K562 (cell line): ENCODE data around the gene AIRE. TPM values are rescaled to one million over a fixed set of nuclear protein-coding genes. Genes with fewer than 3 reads are reported as not detected.

Experiments
- CAMTA2 ChIP-seq: fragments of 250-450 bp; sonication (Bioruptor Pico); conservative IDR thresholded peaks from 2 replicates; pipeline ENCODE4 v1.5.1; 2022
- CBX8 ChIP-seq: fragments of 200-600 bp; sonication (generic); IDR thresholded peaks from 2 replicates; pipeline ENCODE4 v1.6.1; 2012; ENCODE audit warnings: borderline replicate concordance, mixed run types, low read depth, mild to moderate bottlenecking, moderate library complexity, mixed read lengths, low read length, control low read depth, inconsistent platforms; ENCODE audit not compliant: poor library complexity, severe bottlenecking; ENCODE audit errors: extremely low read depth
- CHD1 ChIP-seq: fragments of 200-600 bp; sonication (generic); IDR thresholded peaks from one replicate; pipeline ENCODE4 v1.6.1; 2012; ENCODE audit warnings: mild to moderate bottlenecking, moderate library complexity, low read length, inconsistent platforms
- MBD1 ChIP-seq: fragments of 250-450 bp; sonication (Bioruptor Pico); IDR thresholded peaks from 2 replicates; pipeline ENCODE4 v1.8.0; 2022; ENCODE audit warnings: inconsistent platforms
- MNT ChIP-seq, 2 experiments: fragments of 450-650 bp; conservative IDR thresholded peaks; 2 replicates each; pipeline ENCODE4 v1.6.1; 2017; ENCODE audit warnings: mild to moderate bottlenecking in 2 of 2, moderate library complexity in 2 of 2
- NONO ChIP-seq, 2 experiments: fragments of 200-400 bp in 1 of 2; fragments of 450-650 bp in 1 of 2; formaldehyde crosslinking in 1 of 2; IDR thresholded peaks; 2 replicates each; pipeline ENCODE4 v1.6.1; 2017; ENCODE audit warnings: low read depth in 2 of 2, mild to moderate bottlenecking in 2 of 2, moderate library complexity in 2 of 2, low read length in 1 of 2
- PCBP1 ChIP-seq: fragments of 200-400 bp; formaldehyde crosslinking; IDR thresholded peaks from 2 replicates; pipeline ENCODE4 v1.6.1; 2018; ENCODE audit warnings: mild to moderate bottlenecking, low read depth, low read length; ENCODE audit not compliant: poor library complexity, severe bottlenecking
- RB1 ChIP-seq: fragments of 450-650 bp; IDR thresholded peaks from 2 replicates; pipeline ENCODE4 v1.6.1; 2017; ENCODE audit warnings: low read depth, mild to moderate bottlenecking
- RBM34 ChIP-seq: fragments of 200-400 bp; formaldehyde crosslinking; IDR thresholded peaks from 2 replicates; pipeline ENCODE4 v1.6.1; 2018; ENCODE audit warnings: low read length, borderline replicate concordance; ENCODE audit not compliant: insufficient read depth
- SIN3A ChIP-seq, 2 experiments: fragments of 150-350 bp in 1 of 2; IDR thresholded peaks; 2 replicates each; pipeline ENCODE4 v1.6.1; 2011 to 2016; ENCODE audit warnings: borderline replicate concordance in 2 of 2, low read depth in 2 of 2, low read length in 2 of 2, mild to moderate bottlenecking in 2 of 2, moderate library complexity in 2 of 2; ENCODE audit not compliant: control insufficient read depth in 1 of 2
- SRF ChIP-seq, 2 experiments: fragments of 250-450, 450-650 bp in 1 of 2; sonication (Bioruptor Pico) in 1 of 2; sonication (generic) in 1 of 2; formaldehyde crosslinking; IDR thresholded peaks; 2 replicates each; pipeline versions ENCODE4 v1.5.0 to v1.5.1; 2020 to 2022; ENCODE audit warnings: mild to moderate bottlenecking in 1 of 2, missing genetic modification reagents in 1 of 2
- ZFP91 ChIP-seq: sonication (generic); formaldehyde crosslinking; IDR thresholded peaks from 2 replicates; pipeline ENCODE4 v1.8.0; 2022; ENCODE audit warnings: mild to moderate bottlenecking, missing genetic modification reagents
- ZNF766 ChIP-seq: fragments of 200-800 bp; sonication (Bioruptor generic); conservative IDR thresholded peaks from 2 replicates; pipeline ENCODE4 v1.6.1; 2016; ENCODE audit warnings: missing genetic modification characterization, missing compliant biosample characterization
- polyA plus RNA-seq, 8 experiments: library from polyadenylated mRNA; depleted of rRNA in 4 of 8; stranded (reverse) in 5 of 8; unstranded in 3 of 8; fragments of >200 nt; fragmentation: Nextera tagmentation in 2 of 8; fragmentation: Illumina TruSeq in 1 of 8; extraction: Ambion mirVana in 2 of 8; extraction: Trizol in 1 of 8; gene quantifications; 2 replicates each; pipeline versions ENCODE4 v1.2.1 to v1.2.3, GENCODE V29; 2011 to 2014; ENCODE audit warnings: inconsistent platforms in 1 of 8, missing spikeins in 1 of 8
- total RNA-seq, 7 experiments: library from RNA; depleted of rRNA in 6 of 7; stranded (reverse); fragments of >200 nt in 6 of 7; fragmentation: Illumina TruSeq in 2 of 7; extraction: Trizol in 2 of 7; gene quantifications; 2 replicates each; pipeline versions ENCODE4 v1.2.1 to v1.2.3, GENCODE V29; 2011 to 2021; ENCODE audit warnings: low replicate concordance in 1 of 7
- TF ChIP-seq, protein P1 (sequence below): fragments of 450-650 bp; formaldehyde crosslinking; IDR thresholded peaks from 2 replicates; pipeline ENCODE4 v1.4.0; 2020; ENCODE audit warnings: mild to moderate bottlenecking
- TF ChIP-seq, protein P2 (sequence below): fragments of 450-650 bp; IDR thresholded peaks from 2 replicates; pipeline ENCODE4 v1.6.1; 2018; ENCODE audit not compliant: partially characterized antibody

AIRE gene
- total and polyA plus RNA-seq, 9 of the 15 experiments (the other 6 are each of a cell fraction or from before 2014, with no cell fraction given) = 0.01 TPM; not detected in 8

DNA sequence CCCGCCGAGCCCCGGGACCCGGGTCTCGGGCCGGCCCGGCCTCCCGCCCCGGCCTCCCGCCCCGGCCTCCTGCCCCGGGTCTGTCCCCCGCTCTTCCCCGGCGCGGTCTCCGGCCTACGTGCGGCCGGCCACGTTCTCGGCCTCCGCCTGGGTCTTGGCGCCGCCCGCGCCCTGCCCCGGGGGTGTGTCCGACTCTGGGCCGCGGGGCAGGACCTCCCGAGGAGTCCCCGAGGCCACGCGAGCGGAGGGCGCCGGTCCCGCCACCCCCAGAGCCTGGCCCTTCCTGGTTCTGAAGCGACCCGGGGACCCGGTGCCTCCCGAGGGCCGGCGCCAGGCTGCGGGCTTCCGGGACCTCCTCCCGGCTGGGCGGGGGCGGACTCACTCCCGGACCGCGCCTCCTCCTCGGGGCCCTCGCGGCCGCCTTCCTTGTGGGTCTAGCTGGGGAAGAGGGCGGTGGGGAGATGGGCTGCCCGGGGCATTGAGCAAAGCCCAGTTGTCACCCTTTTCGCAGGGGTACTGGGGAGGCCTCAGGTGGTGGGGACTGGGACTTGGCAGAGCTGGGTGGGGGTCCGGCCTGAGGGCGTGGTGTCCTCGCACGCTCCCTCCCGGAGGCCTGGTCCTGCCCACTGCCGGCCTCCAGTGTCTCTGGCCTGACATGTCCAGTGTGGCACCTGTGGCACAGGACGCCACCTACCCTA is 14.7 kb downstream of the AIRE start (continued):
- peak; percentile 89 for TF ChIP-seq PCBP1
- TF ChIP-seq CBX8 = no peak
- TF ChIP-seq SRF (CRISPR knock-in tag; IDR thresholded peaks at IDR 0.05) = no peak
- peak in 1 of 2 experiments; percentile 80; a peak in 2 of 4 replicates for TF ChIP-seq MNT (conservative IDR thresholded peaks at IDR 0.05)
- TF ChIP-seq, protein P1, sequence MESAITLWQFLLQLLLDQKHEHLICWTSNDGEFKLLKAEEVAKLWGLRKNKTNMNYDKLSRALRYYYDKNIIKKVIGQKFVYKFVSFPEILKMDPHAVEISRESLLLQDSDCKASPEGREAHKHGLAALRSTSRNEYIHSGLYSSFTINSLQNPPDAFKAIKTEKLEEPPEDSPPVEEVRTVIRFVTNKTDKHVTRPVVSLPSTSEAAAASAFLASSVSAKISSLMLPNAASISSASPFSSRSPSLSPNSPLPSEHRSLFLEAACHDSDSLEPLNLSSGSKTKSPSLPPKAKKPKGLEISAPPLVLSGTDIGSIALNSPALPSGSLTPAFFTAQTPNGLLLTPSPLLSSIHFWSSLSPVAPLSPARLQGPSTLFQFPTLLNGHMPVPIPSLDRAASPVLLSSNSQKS (CRISPR knock-in tag) = no peak
- peak; percentile 49; the same call in 1 of the 2 replicates for TF ChIP-seq RB1
- TF ChIP-seq, protein P2, sequence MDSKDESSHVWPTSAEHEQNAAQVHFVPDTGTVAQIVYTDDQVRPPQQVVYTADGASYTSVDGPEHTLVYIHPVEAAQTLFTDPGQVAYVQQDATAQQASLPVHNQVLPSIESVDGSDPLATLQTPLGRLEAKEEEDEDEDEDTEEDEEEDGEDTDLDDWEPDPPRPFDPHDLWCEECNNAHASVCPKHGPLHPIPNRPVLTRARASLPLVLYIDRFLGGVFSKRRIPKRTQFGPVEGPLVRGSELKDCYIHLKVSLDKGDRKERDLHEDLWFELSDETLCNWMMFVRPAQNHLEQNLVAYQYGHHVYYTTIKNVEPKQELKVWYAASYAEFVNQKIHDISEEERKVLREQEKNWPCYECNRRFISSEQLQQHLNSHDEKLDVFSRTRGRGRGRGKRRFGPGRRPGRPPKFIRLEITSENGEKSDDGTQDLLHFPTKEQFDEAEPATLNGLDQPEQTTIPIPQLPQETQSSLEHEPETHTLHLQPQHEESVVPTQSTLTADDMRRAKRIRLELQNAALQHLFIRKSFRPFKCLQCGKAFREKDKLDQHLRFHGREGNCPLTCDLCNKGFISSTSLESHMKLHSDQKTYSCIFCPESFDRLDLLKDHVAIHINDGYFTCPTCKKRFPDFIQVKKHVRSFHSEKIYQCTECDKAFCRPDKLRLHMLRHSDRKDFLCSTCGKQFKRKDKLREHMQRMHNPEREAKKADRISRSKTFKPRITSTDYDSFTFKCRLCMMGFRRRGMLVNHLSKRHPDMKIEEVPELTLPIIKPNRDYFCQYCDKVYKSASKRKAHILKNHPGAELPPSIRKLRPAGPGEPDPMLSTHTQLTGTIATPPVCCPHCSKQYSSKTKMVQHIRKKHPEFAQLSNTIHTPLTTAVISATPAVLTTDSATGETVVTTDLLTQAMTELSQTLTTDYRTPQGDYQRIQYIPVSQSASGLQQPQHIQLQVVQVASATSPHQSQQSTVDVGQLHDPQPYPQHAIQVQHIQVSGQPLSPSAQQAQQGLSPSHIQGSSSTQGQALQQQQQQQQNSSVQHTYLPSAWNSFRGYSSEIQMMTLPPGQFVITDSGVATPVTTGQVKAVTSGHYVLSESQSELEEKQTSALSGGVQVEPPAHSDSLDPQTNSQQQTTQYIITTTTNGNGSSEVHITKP = no peak
- TF ChIP-seq NONO (IDR thresholded peaks at IDR 0.05; ENCODE audit: low read depth in 2 of 2, low read length in 1 of 2) = no peak; a peak in 1 of 4 replicates
- TF ChIP-seq MBD1 (CRISPR knock-in tag) = no peak
- TF ChIP-seq ZFP91 (CRISPR knock-in tag) = no peak
- TF ChIP-seq RBM34 = no peak
- TF ChIP-seq CHD1 = peak; percentile 72
- TF ChIP-seq SIN3A (IDR thresholded peaks at IDR 0.05; ENCODE audit: borderline replicate concordance in 2 of 2, control insufficient read depth in 1 of 2, low read depth in 2 of 2, low read length in 2 of 2) = peak; percentile 78 to 93; a peak in 2 of 4 replicates
- TF ChIP-seq CAMTA2 (CRISPR knock-in tag) = no peak
- 0 out of 2 replicates have a peak, but pooled peaks have one; percentile 9 for TF ChIP-seq ZNF766 (CRISPR knock-in tag)
